NCI-H446 treated with DMSO at 0.1 percent for 48 hours (cell line): Measurements from ENCODE around the gene RAB7B.
"Not testable (repeated sequence)": the region's sequence is repeated elsewhere in the genome, so short reads cannot be mapped to it uniquely, and the experiment has no call there.

Experiments used
- DNase-seq: peaks from one replicate; lab custom pipeline; 2025; lab: John Stamatoyannopoulos, UW

The RAB7B gene

GRCh38 chr1:205996641-205997040 is 6.6 kb downstream of the RAB7B start:
- DNase-seq = not testable (repeated sequence)

GRCh38 chr1:205994346-205994745 is 8.8 kb downstream of the RAB7B start:
- DNase-seq = no peak

GRCh38 chr1:205993068-205993467 is 10.1 kb downstream of the RAB7B start:
- no peak for DNase-seq

GRCh38 chr1:205992218-205992882 is 10.8 kb downstream of the RAB7B start:
- no peak for DNase-seq

- no peak for DNase-seq
These were observed 12.0 kb downstream of the RAB7B start for GRCh38 chr1:205991237-205991636.

DNA sequence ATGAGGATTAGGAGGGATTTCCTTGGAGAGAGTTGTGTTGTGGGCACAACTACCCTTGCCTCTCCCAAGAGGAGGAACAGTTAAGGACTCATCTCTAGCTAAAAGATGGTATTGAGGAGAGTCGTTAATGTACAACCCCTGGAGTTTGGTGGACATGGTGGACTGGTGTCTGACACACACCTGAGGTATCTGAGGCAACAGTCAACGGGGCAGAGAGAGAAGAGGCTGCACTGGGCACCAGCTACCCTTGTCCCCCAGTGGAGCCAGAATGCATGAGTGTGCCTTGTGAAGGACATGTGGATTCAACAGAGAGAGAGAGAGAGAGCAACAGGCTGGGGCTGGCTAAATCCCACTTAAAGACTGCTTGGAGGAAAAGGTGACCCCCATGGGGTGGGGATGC is 13.0 kb downstream of the RAB7B start:
- DNase-seq = no peak

- DNase-seq = no peak
These were observed 13.4 kb downstream of the RAB7B start for GRCh38 chr1:205989786-205990185.

DNA sequence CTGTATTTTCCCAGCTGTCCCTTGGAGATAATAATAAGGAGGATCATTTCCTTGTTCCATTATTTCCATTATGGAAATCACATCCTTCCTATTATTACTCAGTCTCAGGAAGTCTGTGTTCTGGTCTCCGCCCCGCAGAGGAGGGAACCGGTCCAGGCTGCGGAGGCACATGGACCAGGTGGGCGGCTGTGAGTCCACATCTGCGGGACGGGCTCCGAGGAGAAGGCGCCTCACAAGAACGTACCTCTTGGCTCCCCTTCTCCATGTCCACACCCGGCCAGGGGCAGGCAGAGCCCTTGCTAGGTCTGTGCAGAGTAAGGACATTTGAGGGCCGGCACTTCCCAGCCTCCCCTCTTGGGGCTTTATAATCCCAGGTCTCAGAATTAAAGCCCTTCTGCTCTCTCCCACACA is 14.6 kb downstream of the RAB7B start:
- no peak for DNase-seq

- no peak for DNase-seq
These were observed 16.3 kb downstream of the RAB7B start for GRCh38 chr1:205986861-205987260.

DNA sequence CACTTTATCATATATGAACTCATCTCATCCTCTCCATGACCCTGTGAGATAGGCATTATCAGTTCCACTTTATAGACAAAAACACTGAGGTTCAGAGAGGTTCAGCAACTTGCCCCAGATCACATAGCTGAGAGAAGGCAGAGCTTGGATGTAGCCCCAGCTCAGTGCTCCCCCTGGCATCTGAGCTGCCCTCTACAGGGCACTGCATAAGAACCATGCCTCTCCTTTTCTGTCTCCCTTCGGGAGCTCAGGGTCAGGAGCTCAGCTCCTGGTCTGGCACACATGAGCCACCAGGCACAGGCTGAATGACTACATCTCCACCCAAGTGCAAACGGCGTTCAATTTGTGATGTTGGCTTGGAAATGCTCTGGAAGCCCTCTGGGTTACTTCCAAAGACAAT is 16.9 kb downstream of the RAB7B start:
- no peak for DNase-seq

DNA sequence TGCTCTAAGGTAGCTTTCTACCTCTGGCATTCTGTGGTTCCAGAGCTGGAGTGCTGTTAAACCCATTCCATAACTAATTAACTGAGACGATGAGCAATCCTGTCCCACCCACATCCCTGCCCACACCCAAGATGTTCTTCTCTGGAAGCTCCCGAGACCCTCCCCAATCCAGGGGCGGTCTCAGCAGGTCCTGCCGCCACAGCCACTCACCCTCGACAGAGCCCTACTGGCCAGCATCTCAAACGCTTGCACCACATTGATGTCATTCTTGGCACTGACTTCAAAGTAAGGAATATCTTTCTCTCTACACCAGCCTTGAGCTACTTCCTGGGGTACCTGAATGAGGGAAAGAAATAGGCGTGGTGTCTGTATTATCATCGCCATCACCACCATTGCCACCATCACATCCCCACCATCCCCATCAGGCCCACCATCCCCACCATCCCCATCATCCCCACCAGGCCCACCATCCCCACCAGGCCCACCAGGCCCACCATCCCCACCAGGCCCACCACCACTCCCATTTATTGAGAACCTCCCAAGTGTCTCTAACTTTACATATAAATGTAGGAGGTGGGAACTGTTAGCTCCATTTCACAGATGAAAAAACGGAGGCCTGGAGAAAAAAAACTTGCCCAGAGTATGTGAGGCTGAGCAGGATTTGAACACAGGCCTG is 17.7 kb downstream of the RAB7B start:
- DNase-seq = no peak

DNA sequence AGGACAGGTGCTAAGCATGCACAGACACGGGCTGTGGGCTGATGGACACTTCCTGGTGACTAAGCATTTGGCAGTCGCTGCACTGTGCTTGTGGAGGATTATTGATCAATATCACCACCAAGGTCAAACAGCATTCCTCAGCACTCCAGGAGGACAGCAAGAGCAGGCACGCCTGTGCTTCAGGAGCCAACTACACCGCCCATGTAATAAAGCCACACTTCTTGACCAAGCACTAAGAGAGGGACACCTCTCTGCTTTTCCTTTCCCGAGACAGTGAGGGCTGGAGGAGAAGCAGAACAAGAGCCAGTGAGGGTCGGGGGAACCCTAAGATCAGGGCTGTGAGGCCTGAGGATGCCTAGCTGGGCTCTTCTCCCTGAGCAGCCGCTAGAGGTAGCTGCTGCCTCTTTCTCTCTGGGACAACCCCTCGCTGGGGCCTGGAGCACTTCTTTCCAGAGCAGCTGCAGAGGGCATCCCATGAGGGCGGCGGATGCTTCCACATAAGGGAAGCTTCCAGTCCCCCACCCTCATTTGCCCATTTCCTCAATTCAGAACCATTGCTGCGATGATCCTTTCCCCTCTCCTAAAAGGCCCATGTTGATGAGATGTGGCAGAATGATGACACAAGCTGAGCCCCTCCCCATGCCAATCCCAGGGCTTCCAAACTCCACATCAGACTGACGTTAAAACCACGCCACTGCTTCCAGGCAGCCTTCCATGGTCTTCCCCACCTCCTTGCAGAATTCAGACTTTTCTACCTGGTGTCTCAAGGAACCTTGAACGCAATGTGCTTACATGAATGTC is 19.1 kb downstream of the RAB7B start:
- peak; percentile 12 for DNase-seq

GRCh38 chr1:205981257-205981656 is 21.9 kb downstream of the RAB7B start:
- DNase-seq = no peak

- no peak for DNase-seq
These were observed 22.8 kb downstream of the RAB7B start for GRCh38 chr1:205980237-205980870.

DNA sequence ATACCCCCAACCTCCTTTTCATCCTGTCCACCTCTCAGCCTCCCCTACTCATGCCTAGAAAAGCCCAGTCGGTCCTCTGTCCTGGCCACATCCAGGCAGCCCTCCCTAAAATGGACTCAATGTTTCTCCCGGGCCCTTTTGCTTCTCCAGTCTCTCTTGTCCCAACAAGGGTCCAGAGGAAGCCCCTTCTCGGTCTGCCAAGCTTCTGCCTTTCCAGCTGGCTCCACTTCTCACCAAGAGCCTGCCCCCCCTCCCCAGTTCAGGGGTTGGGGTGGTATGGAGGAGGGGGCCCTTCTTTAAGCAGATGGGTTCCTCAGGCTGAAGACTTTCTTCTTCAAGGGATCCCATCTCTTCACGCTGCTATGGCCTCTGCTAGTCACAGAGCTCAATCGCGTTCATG is 23.9 kb downstream of the RAB7B start:
- no peak for DNase-seq

DNA sequence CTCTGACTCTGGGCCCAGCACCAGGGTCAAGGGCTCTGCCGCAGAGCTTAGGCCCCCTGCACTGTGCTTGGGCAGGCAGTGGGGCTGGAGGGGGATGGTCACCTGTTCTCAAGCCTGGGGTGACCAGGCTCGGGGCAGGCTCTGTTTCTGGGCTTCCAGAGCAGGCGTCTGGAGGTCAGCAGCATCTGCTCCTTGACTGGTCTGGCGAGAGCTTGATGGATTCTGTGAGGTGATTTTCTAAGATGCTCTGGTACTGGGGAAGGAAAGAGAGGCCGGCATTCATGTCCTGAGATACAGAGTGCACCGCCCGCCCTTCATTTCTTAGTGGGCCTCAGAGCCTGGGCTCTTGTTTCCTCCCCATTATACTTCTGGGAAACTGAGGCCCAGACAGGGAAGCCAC is 24.5 kb downstream of the RAB7B start:
- DNase-seq = no peak

DNA sequence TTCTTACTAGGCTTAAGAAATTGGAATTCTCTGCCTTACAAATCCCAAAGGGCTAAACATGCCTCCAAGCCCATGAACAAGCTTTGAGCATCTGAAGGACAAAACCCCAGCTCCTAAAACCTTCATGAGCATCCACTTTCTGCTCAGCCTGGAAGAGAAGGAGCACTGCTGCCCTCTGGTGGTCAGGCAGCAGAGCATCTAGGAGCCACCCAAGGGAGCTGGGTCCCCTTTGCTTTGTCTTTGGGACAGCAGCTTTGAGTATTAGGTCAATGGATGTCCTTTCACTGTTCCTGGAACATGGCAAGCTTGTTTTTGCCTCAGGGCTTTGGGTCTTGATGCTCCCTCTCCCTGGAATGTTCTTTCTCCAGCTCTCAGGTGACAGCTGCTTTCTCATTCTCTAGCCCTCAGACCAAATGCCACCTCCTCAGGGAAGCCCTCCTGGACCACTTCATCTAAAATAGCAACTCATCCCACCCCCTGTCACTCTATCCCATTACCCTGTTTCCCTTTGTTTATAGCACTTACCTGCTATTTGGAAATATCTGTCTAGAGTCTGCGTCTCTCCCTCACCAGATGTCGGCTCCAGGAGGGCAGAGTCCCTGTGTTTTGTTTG is 25.7 kb downstream of the RAB7B start:
- DNase-seq = peak; percentile 32

DNA sequence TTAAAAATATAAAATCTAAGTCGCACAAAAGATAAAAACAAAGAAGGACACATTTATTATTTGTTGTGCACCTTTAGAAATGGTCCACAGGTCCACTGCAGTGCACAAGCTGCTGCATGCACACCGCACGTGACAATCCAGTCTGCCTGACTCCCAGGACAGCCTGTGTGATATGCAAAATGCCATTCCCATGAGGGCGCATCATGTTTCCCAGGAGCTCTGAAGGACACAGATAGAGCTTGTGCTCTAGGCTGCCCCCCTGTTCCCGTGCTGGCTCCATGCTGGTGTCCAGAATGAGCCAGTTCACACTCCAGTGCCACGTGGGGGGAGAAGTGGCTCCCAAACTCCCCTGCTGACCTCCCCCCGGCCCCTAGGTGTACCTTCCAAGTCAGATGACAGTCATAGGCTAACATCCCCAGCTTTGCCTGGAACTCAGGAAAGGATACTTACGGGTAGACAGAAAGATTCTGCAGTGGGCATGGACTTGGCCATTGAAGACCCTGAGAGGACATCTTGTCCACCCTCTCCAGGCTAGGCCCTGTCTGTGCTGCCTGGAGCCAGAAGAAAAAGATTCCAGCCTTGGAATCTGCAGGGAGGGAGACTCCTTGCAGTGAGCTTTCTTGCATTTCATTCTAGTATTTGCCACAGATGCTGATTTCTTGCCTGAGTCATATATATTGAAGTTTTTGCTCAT is 26.3 kb downstream of the RAB7B start:
- DNase-seq = no peak

GRCh38 chr1:205976036-205976435 is 27.2 kb downstream of the RAB7B start:
- DNase-seq = no peak

- DNase-seq = no peak
These were observed 27.7 kb downstream of the RAB7B start for GRCh38 chr1:205975387-205975998.

DNA sequence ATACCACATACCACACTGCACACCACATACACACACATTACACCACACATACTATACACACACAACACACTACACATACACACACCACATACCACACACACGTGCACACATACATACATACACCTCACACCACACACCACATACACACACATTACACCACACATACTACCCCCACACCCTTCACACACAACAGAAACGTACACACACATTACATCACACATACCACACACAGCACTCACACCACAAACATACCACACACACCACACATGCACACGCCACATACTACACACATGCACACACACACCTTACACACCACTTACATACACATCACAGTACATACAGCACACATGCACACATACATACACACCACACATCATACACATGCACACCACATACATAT is 28.5 kb downstream of the RAB7B start:
- no peak for DNase-seq
